H1 (cell line): ENCODE data around the gene ZNF808. TPM values are rescaled to one million over a fixed set of nuclear protein-coding genes. Genes with fewer than 3 reads are reported as not detected.

Experiments
- CTBP2 ChIP-seq: IDR thresholded peaks from 2 replicates; pipeline ENCODE4 v1.7.0; 2011; ENCODE audit warnings: borderline replicate concordance, mild to moderate bottlenecking, moderate library complexity, mixed read lengths, low read length; ENCODE audit not compliant: insufficient read depth, insufficient read length
- GABPA ChIP-seq: IDR thresholded peaks from 2 replicates; pipeline ENCODE4 v1.6.1; 2011; ENCODE audit warnings: mild to moderate bottlenecking, low read length, moderate library complexity, borderline replicate concordance; ENCODE audit not compliant: insufficient read depth
- GTF2F1 ChIP-seq: IDR thresholded peaks from 2 replicates; pipeline ENCODE4 v1.6.1; 2012; ENCODE audit warnings: low read depth, low read length, improper control_type of control experiment, borderline replicate concordance
- JUN ChIP-seq: IDR thresholded peaks from 2 replicates; pipeline ENCODE4 v1.6.1; 2011; ENCODE audit warnings: low read depth, mild to moderate bottlenecking, improper control_type of control experiment, low read length
- MAFK ChIP-seq: IDR thresholded peaks from 2 replicates; pipeline ENCODE4 v1.6.1; 2012; ENCODE audit warnings: low read depth, mild to moderate bottlenecking, improper control_type of control experiment, low read length
- POLR2A ChIP-seq, 2 experiments: IDR thresholded peaks; 1 replicate in 1 of 2; 2 replicates in 1 of 2; pipeline ENCODE4 v1.6.1; 2011; ENCODE audit warnings: low read depth in 2 of 2, low read length in 2 of 2, mild to moderate bottlenecking in 2 of 2; ENCODE audit errors: control extremely low read depth in 1 of 2
- SP1 ChIP-seq: IDR thresholded peaks from 2 replicates; pipeline ENCODE4 v1.6.1; 2011; ENCODE audit warnings: low read depth, low read length
- polyA plus RNA-seq, 7 experiments: library from polyadenylated mRNA; depleted of rRNA in 3 of 7; stranded (reverse) in 5 of 7; unstranded in 2 of 7; fragments of >200 nt in 5 of 7; fragments of 200-250 nt in 2 of 7; gene quantifications; 1 replicate in 5 of 7; 2 replicates in 1 of 7; 4 replicates in 1 of 7; pipeline versions ENCODE4 v1.2.1 to v1.2.3, GENCODE V29; 2011 to 2013; ENCODE audit warnings: missing spikeins in 2 of 7, mixed read lengths in 2 of 7
- total RNA-seq: library from RNA; stranded (reverse); fragmentation: NEBNext Ultra II Directional; extraction: Animal tissue kit (Norgen Biotek cat#: 25700); gene quantifications from 2 replicates; pipeline ENCODE4 v1.2.1, GENCODE V29; 2021

ZNF808 gene
- total and polyA plus RNA-seq, 2 of the 8 experiments (the other 6 are each of a cell fraction or from before 2014, with no cell fraction given), result 3.9 to 25.9 TPM

DNA sequence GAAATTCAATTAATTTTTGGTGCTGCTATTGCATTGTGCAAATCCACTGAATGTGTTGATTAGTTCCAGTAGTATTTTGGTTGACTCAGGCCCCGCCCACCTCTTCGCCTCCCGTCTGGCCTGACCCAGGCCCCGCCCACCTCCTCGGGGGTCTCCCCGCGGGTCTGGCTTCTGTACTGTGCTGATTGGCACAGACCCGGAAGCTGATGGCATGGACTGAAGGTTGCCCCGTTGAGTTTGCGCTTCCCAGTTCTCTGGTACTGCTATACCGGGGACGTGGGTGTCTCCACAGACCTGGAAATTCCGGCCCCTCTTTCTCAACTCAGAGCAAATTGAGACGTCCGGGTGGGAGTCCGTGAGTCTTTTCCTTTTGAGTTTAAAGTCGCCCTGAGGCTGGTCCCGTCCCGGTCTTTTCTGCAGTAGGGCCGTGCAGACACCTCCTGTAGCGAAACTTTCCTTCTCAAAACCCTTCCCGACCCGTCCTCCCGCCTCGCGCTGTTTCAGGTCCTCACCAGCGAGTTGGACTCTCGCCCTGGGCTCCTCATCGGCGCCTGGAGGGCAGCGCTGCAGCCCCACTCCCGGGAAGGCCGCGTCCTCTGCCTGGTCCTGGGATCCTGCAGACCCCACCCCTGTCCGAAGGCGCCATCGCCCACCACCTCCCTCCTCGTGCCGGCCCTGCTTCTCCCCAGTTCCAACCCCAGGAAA, 57.4 kb downstream of the ZNF808 start (continued):
- no peak for TF ChIP-seq CTBP2
- TF ChIP-seq SP1, result no peak
- no peak for TF ChIP-seq MAFK
- TF ChIP-seq JUN, result no peak
- TF ChIP-seq POLR2A (IDR thresholded peaks at IDR 0.05; ENCODE audit: control extremely low read depth in 1 of 2, low read depth in 2 of 2, low read length in 2 of 2), result no peak
- TF ChIP-seq GABPA, result no peak
- TF ChIP-seq GTF2F1, result no peak
